Measurements from ENCODE around the gene GRID1.

GRCh38 chr10:86151613-86152012 lies 215.0 kb downstream of the GRID1 start:
- TF ChIP-seq POLR2AphosphoS5 (IDR thresholded peaks at IDR 0.05) (no peak), EP300 (IDR thresholded peaks at IDR 0.05) (no peak), POLR2A (IDR thresholded peaks at IDR 0.05) (no peak)
- TF ChIP-seq, protein P1, sequence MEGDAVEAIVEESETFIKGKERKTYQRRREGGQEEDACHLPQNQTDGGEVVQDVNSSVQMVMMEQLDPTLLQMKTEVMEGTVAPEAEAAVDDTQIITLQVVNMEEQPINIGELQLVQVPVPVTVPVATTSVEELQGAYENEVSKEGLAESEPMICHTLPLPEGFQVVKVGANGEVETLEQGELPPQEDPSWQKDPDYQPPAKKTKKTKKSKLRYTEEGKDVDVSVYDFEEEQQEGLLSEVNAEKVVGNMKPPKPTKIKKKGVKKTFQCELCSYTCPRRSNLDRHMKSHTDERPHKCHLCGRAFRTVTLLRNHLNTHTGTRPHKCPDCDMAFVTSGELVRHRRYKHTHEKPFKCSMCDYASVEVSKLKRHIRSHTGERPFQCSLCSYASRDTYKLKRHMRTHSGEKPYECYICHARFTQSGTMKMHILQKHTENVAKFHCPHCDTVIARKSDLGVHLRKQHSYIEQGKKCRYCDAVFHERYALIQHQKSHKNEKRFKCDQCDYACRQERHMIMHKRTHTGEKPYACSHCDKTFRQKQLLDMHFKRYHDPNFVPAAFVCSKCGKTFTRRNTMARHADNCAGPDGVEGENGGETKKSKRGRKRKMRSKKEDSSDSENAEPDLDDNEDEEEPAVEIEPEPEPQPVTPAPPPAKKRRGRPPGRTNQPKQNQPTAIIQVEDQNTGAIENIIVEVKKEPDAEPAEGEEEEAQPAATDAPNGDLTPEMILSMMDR (IDR thresholded peaks at IDR 0.05) = no peak
